ENCODE measurements around the gene TAF11L2. TPM values are rescaled to one million over a fixed set of nuclear protein-coding genes. Genes with fewer than 3 reads are reported as not detected.
"Not testable (repeated sequence)": the region's sequence is repeated elsewhere in the genome, so short reads cannot be mapped to it uniquely, and the experiment has no call there.

Gene TAF11L2
- total RNA-seq, 4 donors from 2014 or later, result not detected

DNA sequence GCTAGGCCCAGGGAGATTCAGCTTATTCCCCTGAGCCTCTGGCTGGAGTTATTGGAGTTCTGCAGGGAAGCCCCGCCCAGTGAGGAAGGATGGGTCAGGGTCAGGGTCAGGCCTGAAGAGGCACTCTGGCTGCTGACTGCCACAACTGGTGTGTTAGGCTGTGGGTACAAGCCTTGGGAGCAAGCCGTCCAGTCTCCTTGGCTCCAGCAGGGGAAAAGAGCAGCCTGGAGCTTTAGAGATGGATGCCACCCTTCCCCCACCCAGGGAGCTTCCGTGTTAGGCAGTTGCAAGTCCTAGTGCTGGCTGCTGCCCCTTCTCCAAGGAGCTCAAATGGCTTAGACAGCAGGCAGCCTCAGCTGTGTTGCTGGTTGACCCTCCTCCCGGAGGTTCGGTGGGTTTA lies 34.4 kb upstream of the TAF11L2 start:
- no peak for DNase-seq (ENCODE audit: extremely low spot score)
- intact Hi-C loops (cut with DNase I), result no loop called here
- Histone ChIP-seq H3K27ac (replicated peaks in 1 of 4) (no peak overlapping the region), H3K9me3 (peaks cover 0 to 8% (median 0%) of the 10 kb centered on the region in 4 donors), H3K4me1 (no peaks in the 10 kb centered on the region), H3K4me3 (no peak overlapping the region), H3K27me3 (no peaks in the 10 kb centered on the region), H3K36me3 (no peaks in the 10 kb centered on the region)
- WGBS, result 100% methylated on average over 2 of the region's 5 CpGs
- TF ChIP-seq POLR2AphosphoS5 (IDR thresholded peaks at IDR 0.05) (no peak), POLR2A (IDR thresholded peaks at IDR 0.05; ENCODE audit: low read depth) (no peak), EP300 (IDR thresholded peaks at IDR 0.05) (no peak)
- TF ChIP-seq, protein P1, sequence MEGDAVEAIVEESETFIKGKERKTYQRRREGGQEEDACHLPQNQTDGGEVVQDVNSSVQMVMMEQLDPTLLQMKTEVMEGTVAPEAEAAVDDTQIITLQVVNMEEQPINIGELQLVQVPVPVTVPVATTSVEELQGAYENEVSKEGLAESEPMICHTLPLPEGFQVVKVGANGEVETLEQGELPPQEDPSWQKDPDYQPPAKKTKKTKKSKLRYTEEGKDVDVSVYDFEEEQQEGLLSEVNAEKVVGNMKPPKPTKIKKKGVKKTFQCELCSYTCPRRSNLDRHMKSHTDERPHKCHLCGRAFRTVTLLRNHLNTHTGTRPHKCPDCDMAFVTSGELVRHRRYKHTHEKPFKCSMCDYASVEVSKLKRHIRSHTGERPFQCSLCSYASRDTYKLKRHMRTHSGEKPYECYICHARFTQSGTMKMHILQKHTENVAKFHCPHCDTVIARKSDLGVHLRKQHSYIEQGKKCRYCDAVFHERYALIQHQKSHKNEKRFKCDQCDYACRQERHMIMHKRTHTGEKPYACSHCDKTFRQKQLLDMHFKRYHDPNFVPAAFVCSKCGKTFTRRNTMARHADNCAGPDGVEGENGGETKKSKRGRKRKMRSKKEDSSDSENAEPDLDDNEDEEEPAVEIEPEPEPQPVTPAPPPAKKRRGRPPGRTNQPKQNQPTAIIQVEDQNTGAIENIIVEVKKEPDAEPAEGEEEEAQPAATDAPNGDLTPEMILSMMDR (IDR thresholded peaks at IDR 0.05), result no peak

DNA sequence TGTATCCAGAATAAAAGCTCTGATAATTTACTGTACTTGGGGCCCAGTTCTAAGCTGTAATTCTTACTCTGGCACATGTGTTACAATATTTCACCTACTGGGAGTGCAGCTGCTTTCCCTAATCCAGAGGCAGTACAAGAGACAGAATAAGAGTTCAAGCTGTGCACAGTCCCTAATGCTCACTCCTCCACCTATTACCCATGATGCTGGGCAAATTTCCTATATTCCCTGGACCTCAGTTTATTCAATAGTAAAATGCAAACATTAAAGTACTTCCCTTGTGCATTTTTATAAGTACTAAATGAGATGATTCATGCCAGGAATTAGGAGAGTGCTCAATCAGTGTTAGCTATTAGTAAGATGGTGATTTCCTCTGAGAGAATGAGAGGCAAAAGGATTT lies 28.0 kb upstream of the TAF11L2 start:
- intact Hi-C loops (cut with DNase I), result no loop called here
- Histone ChIP-seq H3K27me3 (no peaks in the 10 kb centered on the region), H3K36me3 (no peaks in the 10 kb centered on the region), H3K9me3 (no peaks in the 10 kb centered on the region), H3K4me3 (no peak overlapping the region), H3K4me1 (no peaks in the 10 kb centered on the region), H3K27ac (replicated peaks in 1 of 4) (no peak overlapping the region)
- TF ChIP-seq POLR2A (IDR thresholded peaks at IDR 0.05; ENCODE audit: low read depth) (no peak), POLR2AphosphoS5 (IDR thresholded peaks at IDR 0.05) (no peak), EP300 (IDR thresholded peaks at IDR 0.05) (no peak)
- TF ChIP-seq, protein P1 (IDR thresholded peaks at IDR 0.05), result no peak
- DNase-seq (ENCODE audit: extremely low spot score), result no peak

DNA sequence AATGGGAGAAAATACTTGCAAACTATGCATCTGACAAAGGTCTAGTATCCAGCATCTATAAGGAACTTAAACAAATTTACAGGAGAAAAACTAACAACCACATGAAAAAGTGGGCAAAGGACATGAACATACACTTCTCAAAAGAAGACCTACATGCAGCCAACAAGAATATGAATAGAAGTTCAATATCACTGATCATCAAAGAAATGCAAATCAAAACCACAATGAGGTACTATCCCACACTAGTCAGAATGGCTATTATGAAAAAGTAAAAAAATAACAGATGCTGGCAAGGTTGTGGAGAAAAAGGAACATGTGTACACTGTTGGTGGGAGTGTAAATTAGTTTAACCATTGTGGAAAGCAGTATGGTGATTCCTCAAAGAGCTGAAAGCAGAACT lies 23.0 kb upstream of the TAF11L2 start:
- H3K36me3 ChIP-seq; H3K27me3 ChIP-seq; H3K4me3 ChIP-seq; DNase-seq (ENCODE audit: extremely low spot score); H3K9me3 ChIP-seq; H3K27ac ChIP-seq (replicated peaks in 1 of 4); H3K4me1 ChIP-seq; intact Hi-C loops (cut with DNase I): not testable (repeated sequence)

DNA sequence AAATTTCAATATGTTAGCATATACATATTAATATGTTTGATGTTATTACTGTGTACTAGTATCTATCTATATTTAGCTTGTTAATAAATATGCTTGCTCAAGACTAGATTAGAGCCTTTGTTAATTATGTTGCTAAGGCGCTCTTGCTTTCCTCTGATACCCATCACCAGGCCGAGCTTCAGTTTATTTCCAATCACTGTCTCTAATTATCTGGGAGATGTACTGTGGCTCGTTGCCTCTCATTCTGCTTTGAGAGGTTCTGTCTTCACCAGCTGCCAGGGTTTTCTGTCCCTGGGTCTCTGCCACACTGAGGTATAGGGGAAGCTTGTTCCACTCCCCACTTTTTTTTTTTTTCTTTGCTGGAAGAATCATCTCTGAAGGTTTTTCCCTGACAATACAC lies 21.0 kb upstream of the TAF11L2 start:
- no peak for TF ChIP-seq EP300 (IDR thresholded peaks at IDR 0.05)
- TF ChIP-seq, protein P1 (IDR thresholded peaks at IDR 0.05), result no peak
- TF ChIP-seq POLR2AphosphoS5 (IDR thresholded peaks at IDR 0.05), result no peak
- WGBS, result 74% methylated on average over 3 of the region's 3 CpGs
- Histone ChIP-seq H3K27me3 (no peaks in the 10 kb centered on the region), H3K9me3 (no peaks in the 10 kb centered on the region), H3K4me3 (no peak overlapping the region), H3K4me1 (no peaks in the 10 kb centered on the region), H3K27ac (replicated peaks in 1 of 4) (no peak overlapping the region), H3K36me3 (no peaks in the 10 kb centered on the region)
- no peak for DNase-seq (ENCODE audit: extremely low spot score)
- intact Hi-C loops (cut with DNase I), result no loop called here

DNA sequence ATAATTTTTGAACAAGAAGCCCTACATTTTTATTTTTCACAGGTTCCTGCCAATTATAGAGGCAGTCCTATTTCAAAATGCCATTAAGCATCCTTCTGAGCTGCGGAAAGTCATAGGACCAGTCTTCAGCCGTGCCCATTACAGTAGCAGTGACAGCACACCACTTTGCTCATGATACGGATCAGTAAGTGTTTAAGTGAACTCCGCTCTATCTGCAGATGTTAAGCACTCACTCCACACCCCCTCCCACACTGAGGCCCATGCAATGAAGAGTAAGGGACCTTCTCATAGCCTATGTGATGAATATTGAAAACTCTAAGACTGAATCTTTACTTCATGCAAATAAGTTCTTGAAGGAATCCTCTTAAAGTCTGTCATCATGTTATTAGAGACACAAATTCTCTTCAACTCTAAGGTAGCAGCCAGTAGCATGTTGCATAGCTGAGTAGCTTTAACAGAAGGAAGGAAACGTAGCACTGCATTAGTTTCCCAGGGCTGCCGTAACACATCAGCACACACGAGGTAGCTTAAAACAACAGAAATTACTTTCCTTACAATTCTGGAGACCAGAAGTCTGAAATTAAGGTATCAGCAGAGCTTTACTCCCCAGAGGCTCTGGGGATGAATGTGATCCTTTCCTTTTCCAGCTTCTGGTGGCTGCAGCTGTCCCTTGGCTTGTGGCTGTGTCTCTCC lies 20.3 kb upstream of the TAF11L2 start:
- Histone ChIP-seq H3K9me3 (no peaks in the 10 kb centered on the region), H3K36me3 (no peaks in the 10 kb centered on the region), H3K27ac (replicated peaks in 1 of 4) (no peak overlapping the region), H3K4me1 (no peaks in the 10 kb centered on the region), H3K27me3 (no peaks in the 10 kb centered on the region), H3K4me3 (no peak overlapping the region)
- DNase-seq (ENCODE audit: extremely low spot score), result no peak
- WGBS, result 67% methylated on average over 7 of the region's 7 CpGs
- intact Hi-C loops (cut with DNase I), result no loop called here
- TF ChIP-seq, protein P1 (IDR thresholded peaks at IDR 0.05), result no peak
- TF ChIP-seq POLR2A (IDR thresholded peaks at IDR 0.05; ENCODE audit: low read depth) (no peak), POLR2AphosphoS5 (IDR thresholded peaks at IDR 0.05) (no peak), EP300 (IDR thresholded peaks at IDR 0.05) (no peak)
